IMR-90 (cell line): ENCODE data around the gene WNT7B. TPM values are rescaled to one million over a fixed set of nuclear protein-coding genes. Genes with fewer than 3 reads are reported as not detected.

Experiments
- ATAC-seq: fragments of 200-7000 bp; cut with Tn5 transposase; 2 replicates; pipeline ENCODE4 v1.9.1; 2020; ENCODE audit warnings: low read depth, mild to moderate bottlenecking, moderate library complexity
- BruUV-seq: library from RNA; stranded (reverse); fragments of 400-500 nt; replicated peaks from 2 replicates; lab custom pipeline; 2021; lab: Mats Ljungman, UMichigan
- CTCF ChIA-PET: fragments of 300-600 bp; formaldehyde crosslinking; extraction: SDS; loops from one replicate; lab custom pipeline; 2021; ENCODE audit warnings: antibody characterized with exemption; lab: Yijun Ruan, JAX
- POLR2A ChIA-PET: fragments of 300-600 bp; sonication (Branson Sonifier 250); formaldehyde crosslinking; loops from one replicate; lab custom pipeline; 2022; ENCODE audit warnings: antibody characterized with exemption; ENCODE audit not compliant: unreplicated experiment; lab: Charles Lee
- DNase-seq: peaks from one replicate; pipeline ENCODE4 v3.0.0; 2013
- H2AFZ ChIP-seq: replicated peaks from 2 replicates; pipeline ENCODE3; 2013; ENCODE audit warnings: low read length, mild to moderate bottlenecking; ENCODE audit not compliant: poor library complexity
- H2AK5ac ChIP-seq: 2 replicates; pipeline ENCODE4 v1.6.1; 2013; ENCODE audit warnings: low read depth, low read length, inconsistent platforms
- H2AK9ac ChIP-seq: replicated peaks from 2 replicates; pipeline ENCODE3; 2013; ENCODE audit warnings: mild to moderate bottlenecking, low read depth, low read length, moderate library complexity; ENCODE audit not compliant: poor library complexity
- H2BK120ac ChIP-seq: 2 replicates; pipeline ENCODE4 v1.6.1; 2013; ENCODE audit warnings: low read depth, low read length, inconsistent platforms
- H2BK15ac ChIP-seq: 3 replicates; pipeline ENCODE4 v1.6.1; 2013; ENCODE audit warnings: low read depth, low read length, inconsistent platforms
- H2BK20ac ChIP-seq: 2 replicates; pipeline ENCODE4 v1.6.1; 2013; ENCODE audit warnings: low read depth, mild to moderate bottlenecking, inconsistent platforms, low read length, moderate library complexity
- H2BK5ac ChIP-seq: 2 replicates; pipeline ENCODE4 v1.6.1; 2013; ENCODE audit warnings: mild to moderate bottlenecking, low read depth, low read length, inconsistent platforms; ENCODE audit not compliant: poor library complexity, severe bottlenecking
- H3K14ac ChIP-seq: replicated peaks from 2 replicates; pipeline ENCODE4 v1.6.1; 2013; ENCODE audit warnings: low read depth, low read length, inconsistent platforms
- H3K18ac ChIP-seq: 2 replicates; pipeline ENCODE4 v1.6.1; 2013; ENCODE audit warnings: low read depth, low read length, control low read depth
- H3K23ac ChIP-seq: 2 replicates; pipeline ENCODE4 v1.6.1; 2013; ENCODE audit warnings: low read depth, low read length, inconsistent platforms
- H3K27ac ChIP-seq: 2 replicates; pipeline ENCODE4 v1.5.1; 2013; ENCODE audit warnings: mild to moderate bottlenecking, control low read depth, low read length; ENCODE audit not compliant: insufficient read depth
- H3K27me3 ChIP-seq: 2 replicates; pipeline ENCODE4 v1.6.1; 2013; ENCODE audit warnings: low read length; ENCODE audit not compliant: control insufficient read depth, insufficient read depth
- H3K36me3 ChIP-seq: 2 replicates; pipeline ENCODE4 v1.6.1; 2013; ENCODE audit warnings: low read length, mixed read lengths; ENCODE audit not compliant: control insufficient read depth, insufficient read depth
- H3K4ac ChIP-seq: 2 replicates; pipeline ENCODE4 v1.6.1; 2013; ENCODE audit warnings: low read depth, low read length, inconsistent platforms
- H3K4me1 ChIP-seq: 2 replicates; pipeline ENCODE4 v1.6.1; 2013; ENCODE audit warnings: low read length, mixed read lengths; ENCODE audit not compliant: control insufficient read depth, insufficient read depth
- H3K4me2 ChIP-seq: 2 replicates; pipeline ENCODE4 v1.6.1; 2013; ENCODE audit warnings: low read depth, mild to moderate bottlenecking, control low read depth, low read length, moderate library complexity
- H3K4me3 ChIP-seq: 2 replicates; pipeline ENCODE4 v1.5.1; 2013; ENCODE audit warnings: low read depth, mild to moderate bottlenecking, control low read depth, low read length, moderate library complexity; ENCODE audit not compliant: insufficient read depth
- H3K56ac ChIP-seq: 2 replicates; pipeline ENCODE4 v1.6.1; 2013; ENCODE audit warnings: low read length, inconsistent platforms; ENCODE audit not compliant: insufficient read depth; ENCODE audit errors: extremely low read depth
- H3K79me1 ChIP-seq, 2 experiments: 2 replicates each; pipeline ENCODE4 v1.6.1; 2013; ENCODE audit warnings: low read length in 2 of 2, inconsistent platforms in 1 of 2, low read depth in 1 of 2
- H3K9ac ChIP-seq: 2 replicates; pipeline ENCODE4 v1.6.1; 2013; ENCODE audit warnings: low read depth, low read length, control low read depth
- H3K9me1 ChIP-seq: 2 replicates; pipeline ENCODE4 v1.6.1; 2013; ENCODE audit warnings: low read length, inconsistent platforms; ENCODE audit not compliant: insufficient read depth
- H3K9me3 ChIP-seq: 2 replicates; pipeline ENCODE4 v1.6.1; 2013; ENCODE audit warnings: low read length; ENCODE audit not compliant: control insufficient read depth, insufficient read depth
- H4K20me1 ChIP-seq: 2 replicates; pipeline ENCODE4 v1.6.1; 2013; ENCODE audit warnings: low read length, inconsistent platforms; ENCODE audit not compliant: insufficient read depth
- H4K5ac ChIP-seq: 2 replicates; pipeline ENCODE4 v1.6.1; 2013; ENCODE audit warnings: mild to moderate bottlenecking, low read depth, low read length, control low read depth
- H4K8ac ChIP-seq, 2 experiments: 2 replicates each; pipeline ENCODE4 v1.6.1; 2013; ENCODE audit warnings: low read depth in 2 of 2, low read length in 2 of 2, control low read depth in 1 of 2, inconsistent platforms in 1 of 2
- H4K91ac ChIP-seq: 2 replicates; pipeline ENCODE4 v1.6.1; 2013; ENCODE audit warnings: low read depth, low read length, inconsistent platforms; ENCODE audit not compliant: insufficient read depth
- CEBPB ChIP-seq: IDR thresholded peaks from 2 replicates; pipeline ENCODE4 v1.6.1; 2012; ENCODE audit warnings: low read depth, low read length, improper control_type of control experiment
- CTCF ChIP-seq: conservative IDR thresholded peaks from 2 replicates; pipeline ENCODE4 v1.5.1; 2012; ENCODE audit warnings: mild to moderate bottlenecking, low read depth, low read length, improper control_type of control experiment
- SMC3 ChIP-seq: fragments of 150-350 bp; IDR thresholded peaks from 2 replicates; pipeline ENCODE4 v1.6.1; 2016; ENCODE audit warnings: low read depth, mild to moderate bottlenecking, antibody characterized with exemption, low read length, moderate library complexity
- WGBS, 2 experiments: methylation state at CpG; one replicate each; pipeline versions ENCODE4 v1.1.5 to v1.1.7; 2013; ENCODE audit warnings: missing lambda C conversion rate in 2 of 2; ENCODE audit not compliant: insufficient read length in 1 of 2; ENCODE audit errors: extremely low coverage in 2 of 2; 5-methylcytosine and 5-hydroxymethylcytosine counted together
- dilution Hi-C: fragments of 300-500 bp; cut with HindIII; formaldehyde crosslinking; loops from one replicate; pipeline ENCODE4 v1.14.3; 2018; ENCODE audit warnings: low sequenced_read_pairs; ENCODE audit not compliant: unreplicated experiment
- in situ Hi-C: fragments of 300-500 bp; cut with MboI; formaldehyde crosslinking; loops from 3 replicates; pipeline ENCODE4 v1.14.3; 2019; ENCODE audit warnings: low sequenced_read_pairs, inconsistent platforms, mixed read lengths
- intact Hi-C: fragments of 100-400 bp; cut with micrococcal nuclease; formaldehyde crosslinking; loops from 2 replicates; pipeline ENCODE4 v1.10.0; 2022
- polyA plus RNA-seq, 3 experiments: library from polyadenylated mRNA; depleted of rRNA; stranded (reverse); fragments of >200 nt; gene quantifications; 2 replicates each; pipeline ENCODE4 v1.2.3, GENCODE V29; 2012; ENCODE audit warnings: low replicate concordance in 1 of 3
- total RNA-seq: library from RNA; depleted of rRNA; stranded (reverse); fragments of >200 nt; gene quantifications from 2 replicates; pipeline ENCODE4 v1.2.3, GENCODE V29; 2012

Gene WNT7B
- total and polyA plus RNA-seq, 2 of the 4 experiments (the other 2 are of a cell fraction): under 0.01 to 0.15 TPM

- no peak for TF ChIP-seq CEBPB
Observed at GRCh38 chr22:45969801-45970470, 7.0 kb downstream of the WNT7B start (continued).

DNA sequence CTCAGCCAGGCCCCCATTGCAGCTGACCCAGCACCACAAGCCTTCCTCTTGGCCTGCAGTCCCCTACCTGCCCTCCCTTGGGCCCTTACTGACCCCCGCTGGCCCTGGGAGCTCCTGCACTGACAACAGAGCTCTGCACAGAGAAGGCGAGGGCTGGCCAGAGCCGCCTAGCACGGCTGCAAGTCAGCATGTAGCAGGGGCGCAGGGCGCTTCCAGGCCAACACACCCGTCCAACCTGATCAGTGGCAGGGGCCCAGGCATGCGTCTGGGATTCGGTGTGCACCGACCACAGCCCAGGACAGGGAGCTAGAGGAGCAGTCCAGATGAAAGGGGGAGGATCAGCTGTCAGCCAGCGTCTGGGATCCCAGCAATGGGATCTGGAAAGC is 7.6 kb downstream of the WNT7B start:
- Histone ChIP-seq H3K4ac (peak overlapping the region; percentile 24; the same call in 1 of the 2 replicates), H2BK15ac (peak overlapping the region; percentile 38; the same call in 1 of the 3 replicates), H3K27ac (no peak overlapping the region), H3K23ac (no peak overlapping the region), H3K36me3 (no peaks in the 10 kb centered on the region), H2BK20ac (peak overlapping the region; percentile 16; the same call in 1 of the 2 replicates), H2BK120ac (peak overlapping the region; percentile 44), H2AK9ac (no peak overlapping the region), H3K4me3 (no peak overlapping the region), H3K4me1 (peaks cover 26% of the 10 kb centered on the region), H3K14ac (no peak overlapping the region), H4K91ac (peak overlapping the region; percentile 24; the same call in 1 of the 2 replicates), H2AK5ac (peak overlapping the region; percentile 75), H3K9me3 (no peaks in the 10 kb centered on the region), H2BK5ac (peak overlapping the region; percentile 13), H3K4me2 (no peak overlapping the region), H4K5ac (no peak overlapping the region), H4K8ac (0 out of 4 replicates have a peak overlapping the region, but pooled peaks of 1 of the 2 experiments have one; percentile 13), H3K9me1 (peaks cover 10% of the 10 kb centered on the region), H3K27me3 (peaks cover 39% of the 10 kb centered on the region), H3K79me1 (0 out of 4 replicates have a peak, but pooled peaks cover 0 to 5% of the 10 kb centered on the region in 2 experiments), H3K9ac (no peak overlapping the region), H4K20me1 (peaks cover 9% of the 10 kb centered on the region), H3K18ac (no peak overlapping the region), H2AFZ (peak overlapping the region; percentile 67), H3K56ac (no peak overlapping the region)
- no TSS peak for BruUV-seq
- peak; percentile 32 for ATAC-seq
- WGBS, 2 experiments: 60% methylated on average over 3 of the region's 11 CpGs; no CpG with 5 or more reads in 1 of the 2 experiments
- in situ Hi-C loops: no loop called here
- TF ChIP-seq CTCF (0 out of 2 replicates have a peak, but pooled peaks have one; percentile 18), SMC3 (no peak)
- dilution Hi-C loops: no loop called here
- ChIA-PET POLR2A (no interaction called here), CTCF (interaction anchor here (1.0 kb wide), 1 partner anchor 106 kb away, joined by 5 read pairs; no protein-coding TSS in a partner anchor)
- intact Hi-C loops: no loop called here
- no peak for DNase-seq
